Activated T-helper 1 cell treated with anti-CD3 and anti-CD28 coated beads, Interleukin-12 subunit alpha, Interleukin-12 subunit beta, Interleukin-2, Interleukin-4 antibody, amounts not matched to agents 30 ng/mL and 10 ng/mL and 1 ng/mL, durations not matched to agents 14 hours and 24 hours and 36 hours (primary cell): ENCODE data around the gene IQGAP3. TPM values are rescaled to one million over a fixed set of nuclear protein-coding genes. Genes with fewer than 3 reads are reported as not detected.

Experiments
- DNase-seq: peaks from one replicate; pipeline ENCODE4 v3.0.0; 2021; ENCODE audit warnings: low spot score
- H3K27ac Mint-ChIP-seq: one replicate; pipeline ENCODE4 v1.8.0; 2021; ENCODE audit warnings: mild to moderate bottlenecking, mixed read lengths
- H3K27me3 Mint-ChIP-seq: one replicate; pipeline ENCODE4 v1.8.0; 2022; ENCODE audit warnings: mild to moderate bottlenecking, moderate library complexity, mixed read lengths; ENCODE audit not compliant: insufficient read depth
- H3K36me3 Mint-ChIP-seq: one replicate; pipeline ENCODE4 v1.8.0; 2021; ENCODE audit warnings: low read depth, mixed read lengths
- H3K4me1 Mint-ChIP-seq: one replicate; pipeline ENCODE4 v1.8.0; 2021; ENCODE audit warnings: low read depth, mixed read lengths
- H3K4me3 Mint-ChIP-seq: one replicate; pipeline ENCODE4 v1.8.0; 2021; ENCODE audit warnings: mild to moderate bottlenecking, moderate library complexity, mixed read lengths
- H3K9me3 Mint-ChIP-seq: one replicate; pipeline ENCODE4 v1.8.0; 2021; ENCODE audit warnings: mixed read lengths
- intact Hi-C: fragments of 100-400 bp; cut with micrococcal nuclease; formaldehyde crosslinking; loops from one replicate; pipeline ENCODE4 v1.15.1; 2024
- total RNA-seq: library from RNA; stranded (reverse); gene quantifications from 2 replicates; pipeline ENCODE4 v1.2.3, GENCODE V29; 2022

Gene IQGAP3
- total RNA-seq, 1 donor from 2014 or later: 11.2 TPM

DNA sequence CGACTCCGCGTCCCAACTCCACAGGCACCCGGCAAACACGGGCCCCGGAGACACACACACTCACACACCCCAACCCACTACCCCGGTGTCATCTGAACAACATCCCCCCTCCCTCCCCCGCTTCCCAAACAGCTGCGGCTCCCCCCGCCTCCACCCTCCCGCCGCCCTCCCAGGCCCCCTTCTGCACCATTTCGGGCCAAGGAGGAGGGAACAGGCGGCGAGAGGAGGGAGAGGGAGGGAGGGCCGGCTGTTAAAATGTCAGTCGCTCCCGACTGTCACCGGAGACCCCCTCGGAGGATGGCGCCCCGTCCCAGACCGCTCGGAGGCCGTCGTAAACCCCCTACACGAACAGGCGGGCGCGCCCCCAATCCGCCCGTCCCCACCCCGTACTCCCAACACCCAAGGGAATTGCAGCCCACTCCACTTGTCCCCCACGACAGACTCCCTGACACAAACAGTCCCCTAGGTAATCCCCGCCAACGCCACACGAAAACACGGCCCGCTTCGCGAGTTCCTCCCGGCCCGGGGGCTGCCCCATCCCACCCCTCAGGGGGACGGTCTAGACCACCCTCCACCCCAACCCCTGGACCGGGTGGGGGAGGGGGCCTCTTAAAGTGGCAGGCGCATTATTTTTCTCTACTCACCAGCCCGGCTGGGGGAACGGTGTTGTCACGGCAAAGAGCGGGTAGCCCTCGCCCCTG lies 72.4 kb downstream of the IQGAP3 start:
- Mint-ChIP-seq H3K4me1 (peaks cover 76% of the 10 kb centered on the region), H3K9me3 (no peaks in the 10 kb centered on the region), H3K27ac (peak overlapping the region; percentile 77), H3K4me3 (peak overlapping the region; percentile 90), H3K27me3 (no peaks in the 10 kb centered on the region), H3K36me3 (peaks cover 22% of the 10 kb centered on the region)
- no peak for DNase-seq
- intact Hi-C loops: loop anchor here (1.0 to 10.0 kb wide), 10 partner anchors 12 to 645 kb away; partner anchors contain the start of genes CCT3, GON4L, ISG20L2 and LAMTOR2

DNA sequence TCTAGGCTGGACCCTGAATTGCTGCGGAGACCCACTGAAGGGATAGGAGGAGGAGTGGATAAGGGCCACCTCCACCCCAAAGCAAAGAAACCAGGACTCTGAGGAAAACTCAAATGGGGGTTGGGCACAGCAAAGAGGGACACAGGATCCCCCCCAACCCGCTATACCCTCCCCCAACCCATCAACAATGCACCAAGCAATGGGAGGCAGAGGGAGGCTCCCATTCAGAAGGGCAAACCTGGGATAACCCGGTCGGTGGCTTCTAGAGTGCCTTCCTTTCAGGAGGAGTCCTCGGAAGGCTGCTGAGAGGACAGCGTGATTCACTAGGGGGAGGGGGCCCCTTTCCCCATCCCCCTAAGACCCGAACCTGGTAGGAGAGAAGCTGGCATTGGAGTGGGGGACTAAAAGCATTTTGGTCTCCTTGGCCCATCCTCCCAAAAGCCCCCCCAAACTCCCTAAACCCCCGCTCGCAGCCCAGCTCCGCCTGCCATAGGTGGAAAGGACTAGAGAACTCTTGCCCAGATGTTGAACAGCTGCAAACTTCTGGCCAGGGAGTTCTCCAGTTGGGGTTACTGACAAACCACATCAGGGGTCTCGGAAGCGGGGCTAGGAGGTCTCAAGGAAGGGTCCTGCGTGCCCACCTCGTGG lies 73.0 kb downstream of the IQGAP3 start:
- Mint-ChIP-seq H3K27ac (peak overlapping the region; percentile 40), H3K4me3 (peak overlapping the region; percentile 90), H3K4me1 (peaks cover 74% of the 10 kb centered on the region), H3K9me3 (no peaks in the 10 kb centered on the region), H3K27me3 (no peaks in the 10 kb centered on the region), H3K36me3 (peaks cover 23% of the 10 kb centered on the region)
- DNase-seq: no peak
- intact Hi-C loops: no loop called here

DNA sequence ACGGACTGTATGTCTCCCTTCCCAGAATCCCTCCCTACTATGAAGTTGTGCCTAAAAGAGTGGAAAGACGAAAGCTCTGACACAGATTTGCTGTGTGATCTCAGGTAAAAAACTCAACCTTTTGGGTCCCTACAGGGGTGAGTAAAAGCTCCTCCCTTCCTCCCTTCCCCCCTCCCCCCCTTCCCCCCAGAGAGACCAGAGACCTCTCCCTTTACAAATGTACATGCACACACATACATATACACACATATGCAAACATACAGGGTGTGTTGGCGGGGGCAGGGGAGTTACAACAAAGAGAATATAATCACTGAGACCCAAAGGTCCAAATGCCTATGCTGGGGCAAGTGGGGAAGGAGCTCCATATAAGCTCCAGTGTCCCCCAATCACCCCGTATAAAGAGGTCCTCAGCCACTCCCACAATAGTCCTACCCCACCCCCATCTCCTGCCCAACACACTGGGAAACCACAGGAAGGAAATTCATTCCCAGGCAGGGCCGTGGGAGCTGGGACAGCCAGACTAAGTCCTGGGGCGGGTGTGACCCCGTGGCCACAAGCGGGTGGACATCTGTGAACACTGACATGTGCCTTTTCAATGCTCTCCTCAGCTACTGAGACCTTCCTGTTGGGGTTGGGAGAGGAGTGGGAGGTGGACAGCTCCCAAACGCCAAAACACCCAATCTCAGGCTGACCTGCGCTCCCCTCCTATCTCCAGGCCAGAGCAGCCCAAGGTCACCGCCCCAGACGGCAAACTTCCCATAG lies 73.8 kb downstream of the IQGAP3 start:
- Mint-ChIP-seq H3K27ac (peak overlapping the region; percentile 9), H3K36me3 (peaks cover 24% of the 10 kb centered on the region), H3K9me3 (no peaks in the 10 kb centered on the region), H3K4me3 (peak overlapping the region; percentile 90), H3K27me3 (no peaks in the 10 kb centered on the region), H3K4me1 (peaks cover 74% of the 10 kb centered on the region)
- DNase-seq: no peak
- intact Hi-C loops: no loop called here

DNA sequence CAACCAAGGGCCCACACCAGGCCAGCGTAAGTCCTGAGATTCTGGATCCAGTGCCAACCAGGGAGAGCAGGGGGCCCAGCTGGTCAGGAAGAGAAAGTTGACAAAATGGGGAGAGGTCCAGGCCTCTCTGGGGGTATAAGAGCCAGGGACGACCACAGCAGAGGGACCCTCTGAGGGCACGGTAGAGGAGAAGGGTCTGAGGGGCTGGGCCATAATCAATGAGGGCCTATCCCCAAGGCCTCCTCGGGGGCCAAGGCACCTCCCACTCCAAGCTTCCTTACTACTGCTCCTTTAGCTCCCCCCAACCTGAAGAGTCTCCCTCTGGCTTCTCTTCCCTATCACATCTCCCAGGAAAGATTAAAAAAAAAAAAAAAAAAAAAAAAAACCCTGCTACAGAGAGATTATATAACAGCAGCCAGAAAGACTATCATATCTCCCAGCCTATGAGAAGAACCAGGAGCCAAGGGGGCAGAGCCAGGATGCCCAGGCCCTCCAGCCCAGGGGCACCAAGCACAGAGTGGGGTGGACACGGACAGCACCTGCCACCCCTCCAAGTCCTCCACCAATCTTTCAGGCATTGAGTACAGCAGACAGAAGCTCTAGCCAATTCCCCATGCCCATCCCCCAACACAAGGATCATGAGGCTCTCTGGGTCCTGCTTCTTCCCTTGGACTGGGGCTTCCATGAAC lies 74.5 kb downstream of the IQGAP3 start:
- intact Hi-C loops: no loop called here
- Mint-ChIP-seq H3K4me3 (peak overlapping the region; percentile 90), H3K27me3 (no peaks in the 10 kb centered on the region), H3K36me3 (peaks cover 26% of the 10 kb centered on the region), H3K9me3 (no peaks in the 10 kb centered on the region), H3K27ac (no peak overlapping the region), H3K4me1 (peaks cover 71% of the 10 kb centered on the region)
- DNase-seq: no peak

DNA sequence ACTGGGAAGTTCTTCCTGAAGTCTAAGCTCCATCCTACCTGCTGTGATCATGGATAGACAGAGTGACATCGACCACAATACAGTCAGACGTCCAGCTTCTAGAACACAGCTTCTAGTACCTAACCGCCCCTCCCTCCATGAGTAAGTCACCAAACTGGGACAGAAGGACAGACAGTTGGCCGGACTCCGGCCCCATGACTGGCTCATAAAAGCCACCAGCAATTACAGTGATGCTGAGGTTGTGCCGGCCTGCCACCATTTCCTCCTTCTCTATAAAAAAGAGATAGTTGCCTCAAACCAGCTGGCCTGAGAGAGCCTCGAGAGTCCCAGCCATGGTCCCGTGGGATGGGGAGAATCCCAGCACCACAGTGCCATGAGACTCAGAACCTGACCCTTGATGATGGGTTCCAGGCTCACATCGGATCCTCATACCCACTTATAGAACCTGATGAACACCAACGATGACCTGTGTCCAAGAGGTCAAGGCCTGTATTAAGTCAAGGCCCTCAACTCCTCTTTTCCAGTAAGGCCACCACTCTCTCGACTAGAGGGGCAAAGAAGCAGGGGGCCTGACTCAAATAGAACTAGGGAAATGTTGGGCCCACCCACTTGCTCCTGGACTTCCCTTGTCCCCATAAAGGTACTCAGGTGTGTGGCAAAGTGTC lies 75.2 kb downstream of the IQGAP3 start:
- Mint-ChIP-seq H3K4me1 (peaks cover 71% of the 10 kb centered on the region), H3K27me3 (no peaks in the 10 kb centered on the region), H3K9me3 (no peaks in the 10 kb centered on the region), H3K4me3 (peak overlapping the region; percentile 30), H3K27ac (no peak overlapping the region), H3K36me3 (peaks cover 30% of the 10 kb centered on the region)
- intact Hi-C loops: no loop called here
- no peak for DNase-seq

DNA sequence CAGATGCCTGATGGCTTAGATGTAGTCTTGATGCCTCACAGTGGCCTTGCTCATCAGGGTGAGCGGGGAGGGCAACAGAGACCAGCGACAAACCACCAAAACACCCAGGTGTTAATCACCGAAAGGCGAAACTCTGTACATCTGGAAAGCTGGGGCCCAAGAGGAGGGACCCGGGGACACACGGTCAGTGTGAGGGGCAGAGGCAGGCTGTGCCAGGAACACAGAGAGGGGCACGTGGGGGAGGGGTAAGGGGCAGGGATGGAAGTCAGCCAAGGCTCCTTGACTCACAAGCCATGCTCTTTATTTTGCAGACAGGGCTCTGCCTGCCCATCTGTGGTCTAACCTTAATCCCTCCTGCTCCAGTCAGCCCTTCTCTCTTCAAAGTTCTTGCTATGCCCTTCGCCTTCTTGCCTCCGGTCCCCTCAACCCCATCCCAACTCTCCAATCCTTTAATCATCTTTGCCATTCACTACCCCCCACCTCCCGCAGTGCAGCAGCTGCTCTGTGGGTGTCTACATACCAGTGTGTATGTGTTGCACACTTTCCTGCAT lies 76.1 kb downstream of the IQGAP3 start:
- DNase-seq: no peak
- intact Hi-C loops: no loop called here
- Mint-ChIP-seq H3K4me1 (peaks cover 71% of the 10 kb centered on the region), H3K9me3 (no peaks in the 10 kb centered on the region), H3K27me3 (no peaks in the 10 kb centered on the region), H3K27ac (no peak overlapping the region), H3K36me3 (peaks cover 33% of the 10 kb centered on the region), H3K4me3 (no peak overlapping the region)

DNA sequence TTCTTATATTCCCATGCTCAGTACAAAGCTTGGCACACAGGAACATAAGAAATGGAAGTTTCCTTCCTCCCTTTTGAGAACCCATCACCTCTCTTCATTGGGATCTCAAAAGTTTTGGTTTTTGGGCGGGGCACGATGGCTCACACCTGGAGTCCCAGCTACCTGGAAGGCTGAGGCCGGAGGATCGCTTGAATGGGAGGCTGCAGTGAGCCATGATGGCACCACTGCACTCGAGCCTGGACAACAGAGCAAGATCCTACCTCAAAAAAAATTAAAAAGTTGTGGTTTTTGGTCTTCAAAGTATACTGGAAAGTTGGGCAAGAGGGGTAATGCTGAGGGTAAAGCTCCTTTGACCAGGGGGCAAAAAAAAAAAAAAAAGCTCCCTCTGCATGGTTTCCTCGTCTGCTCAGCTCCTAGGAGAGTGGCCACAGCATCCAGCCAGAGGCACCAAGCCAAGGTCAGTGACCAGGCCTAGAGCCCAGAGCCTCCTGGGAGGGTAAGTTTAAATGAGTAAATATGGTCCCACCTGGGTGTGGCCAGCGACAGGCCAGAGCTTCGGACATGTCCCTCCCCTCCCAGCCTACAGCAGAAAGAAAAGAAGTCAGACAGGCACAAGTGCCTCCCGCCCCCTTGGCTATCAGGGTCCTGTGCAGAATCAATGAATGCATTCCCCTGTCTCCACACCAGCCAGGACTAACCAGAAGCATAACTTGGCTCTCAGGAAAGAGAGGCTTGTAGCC lies 76.8 kb downstream of the IQGAP3 start:
- no peak overlapping the region for H3K27ac Mint-ChIP-seq
- H3K9me3 Mint-ChIP-seq: no peaks in the 10 kb centered on the region
- no peaks in the 10 kb centered on the region for H3K27me3 Mint-ChIP-seq
- peaks cover 33% of the 10 kb centered on the region for H3K36me3 Mint-ChIP-seq
- H3K4me1 Mint-ChIP-seq: peaks cover 79% of the 10 kb centered on the region
- H3K4me3 Mint-ChIP-seq: no peak overlapping the region
- intact Hi-C loops: no loop called here
- DNase-seq: no peak

DNA sequence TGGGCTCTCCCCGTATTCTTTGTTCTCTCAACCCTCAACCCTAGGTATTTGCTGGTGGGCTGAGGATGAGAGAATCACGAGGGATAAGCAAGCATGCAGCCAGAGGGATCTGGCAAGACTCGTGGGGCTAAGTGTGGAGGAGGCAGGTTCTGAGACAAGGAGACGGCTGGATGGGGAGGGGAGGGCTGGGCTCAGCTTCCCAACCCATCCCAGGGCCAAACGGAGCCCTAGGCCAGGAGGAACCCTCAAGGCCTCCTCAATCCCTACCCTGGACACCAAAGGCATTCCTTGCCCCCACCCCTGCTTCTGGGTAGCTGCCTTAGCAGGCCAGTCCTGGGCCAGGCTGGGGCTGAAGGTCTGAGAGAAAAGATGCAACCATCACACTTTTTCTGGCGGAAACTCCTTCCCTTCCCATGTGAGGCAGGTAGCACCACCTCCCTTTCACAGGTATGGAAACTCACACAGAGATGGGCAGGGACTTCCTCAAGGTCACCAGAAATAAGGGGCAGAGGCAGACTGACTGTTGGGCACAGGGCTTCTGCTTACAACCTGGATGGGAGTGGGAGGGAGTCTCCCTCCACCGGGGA lies 78.0 kb downstream of the IQGAP3 start:
- Mint-ChIP-seq H3K4me1 (peaks cover 89% of the 10 kb centered on the region), H3K27ac (no peak overlapping the region), H3K4me3 (no peak overlapping the region), H3K27me3 (no peaks in the 10 kb centered on the region), H3K9me3 (no peaks in the 10 kb centered on the region), H3K36me3 (peaks cover 33% of the 10 kb centered on the region)
- intact Hi-C loops: no loop called here
- no peak for DNase-seq

DNA sequence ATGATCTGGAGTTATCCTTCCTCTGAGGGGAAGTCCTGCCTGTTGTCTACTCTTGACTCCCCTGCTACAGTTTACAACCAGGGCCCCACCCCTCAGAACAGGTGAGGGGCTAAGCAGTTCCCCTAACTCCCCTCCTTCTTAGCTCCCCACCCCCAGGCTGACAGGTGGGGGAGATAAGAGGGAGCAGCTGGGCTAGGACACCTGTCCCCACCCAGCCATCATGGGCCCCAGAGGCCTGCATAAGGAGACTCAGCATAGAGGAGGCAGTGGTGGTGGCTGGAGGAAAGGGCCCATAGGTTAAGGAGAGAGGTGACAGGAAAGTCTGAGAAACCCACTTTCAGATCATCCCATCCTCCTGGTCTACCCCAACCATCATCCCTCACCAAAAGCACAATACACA lies 78.6 kb downstream of the IQGAP3 start:
- DNase-seq: no peak
- no peak overlapping the region for H3K27ac Mint-ChIP-seq
- no peak overlapping the region for H3K4me3 Mint-ChIP-seq
- H3K9me3 Mint-ChIP-seq: no peaks in the 10 kb centered on the region
- intact Hi-C loops: no loop called here
- peaks cover 90% of the 10 kb centered on the region for H3K4me1 Mint-ChIP-seq
- no peaks in the 10 kb centered on the region for H3K27me3 Mint-ChIP-seq
- H3K36me3 Mint-ChIP-seq: peaks cover 37% of the 10 kb centered on the region

DNA sequence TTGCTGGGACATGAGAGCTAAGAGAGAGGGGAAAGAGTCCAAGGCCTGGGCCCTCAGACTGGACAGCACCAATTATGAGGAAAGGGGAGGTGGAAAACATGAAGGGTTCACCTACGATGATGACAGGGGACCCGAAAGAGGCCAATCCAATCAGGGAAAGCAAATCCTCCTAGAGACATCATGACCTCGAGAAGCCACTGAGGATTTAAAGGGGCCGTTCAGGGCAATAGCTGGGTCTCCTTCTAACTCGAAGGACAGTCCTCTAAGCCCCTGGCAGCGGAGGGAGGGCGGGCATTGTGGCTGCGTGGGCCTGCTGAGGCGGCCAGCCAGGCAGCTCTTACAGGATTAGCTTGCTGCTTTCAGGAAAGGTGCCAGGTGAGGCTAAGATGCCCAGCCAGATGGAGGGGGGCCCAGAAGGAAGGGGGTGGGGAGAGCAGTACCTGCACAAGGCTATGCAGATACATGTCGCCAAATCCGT lies 79.2 kb downstream of the IQGAP3 start:
- Mint-ChIP-seq H3K27ac (no peak overlapping the region), H3K36me3 (peaks cover 36% of the 10 kb centered on the region), H3K4me3 (peak overlapping the region; percentile 32), H3K27me3 (no peaks in the 10 kb centered on the region), H3K9me3 (no peaks in the 10 kb centered on the region), H3K4me1 (peaks cover 90% of the 10 kb centered on the region)
- DNase-seq: no peak
- intact Hi-C loops: no loop called here

DNA sequence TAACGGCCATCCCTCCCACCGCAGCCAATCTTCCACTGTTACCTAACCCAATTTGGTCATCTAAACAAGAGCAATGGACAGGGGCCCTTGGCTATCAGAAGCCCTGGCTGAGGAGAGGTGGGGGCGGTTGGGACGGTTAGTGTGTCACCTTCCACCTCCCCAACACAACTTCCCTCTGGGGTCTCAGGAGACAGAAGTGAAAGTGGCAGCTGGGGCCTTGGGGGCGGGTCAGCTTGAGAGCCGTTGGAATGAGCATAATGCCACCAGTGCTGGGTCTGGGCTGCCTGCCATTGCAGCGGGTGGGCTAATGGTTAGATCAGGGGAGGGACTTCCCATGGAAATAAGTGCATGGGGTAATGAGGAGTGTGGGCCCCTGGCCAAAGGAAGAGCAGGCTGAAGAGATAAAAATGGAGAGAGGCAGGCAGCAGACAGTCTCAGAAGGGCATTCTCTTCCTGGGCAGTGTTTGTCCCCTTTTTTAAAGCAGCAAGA lies 79.7 kb downstream of the IQGAP3 start:
- intact Hi-C loops: no loop called here
- Mint-ChIP-seq H3K4me1 (peaks cover 90% of the 10 kb centered on the region), H3K9me3 (no peaks in the 10 kb centered on the region), H3K27ac (peak overlapping the region; percentile 2), H3K4me3 (peak overlapping the region; percentile 32), H3K27me3 (no peaks in the 10 kb centered on the region), H3K36me3 (peaks cover 39% of the 10 kb centered on the region)
- no peak for DNase-seq
